ENCODE measurements around the gene RNF217. TPM values are rescaled to one million over a fixed set of nuclear protein-coding genes. Genes with fewer than 3 reads are reported as not detected.
A peak's percentile ranks its signal among the peaks of the same experiment; 100 is the strongest.
"Not testable (repeated sequence)": the region's sequence is repeated elsewhere in the genome, so short reads cannot be mapped to it uniquely, and the experiment has no call there.

The RNF217 gene
- 17.8 TPM for total RNA-seq

- peak; percentile 38 for DNase-seq
Observed at GRCh38 chr6:124961777-124962638, at the start of gene RNF217. Gene RNF217, plus strand, starts transcription at chr6:124962437. Its CDS starts 108 bp downstream, at chr6:124962545.

- DNase-seq: no peak
Observed at GRCh38 chr6:124913056-124913455, 49.2 kb upstream of the RNF217 start.

GRCh38 chr6:124917769-124918168 is 44.5 kb upstream of the RNF217 start:
- no peak for DNase-seq

- not testable (repeated sequence) for DNase-seq
Observed at GRCh38 chr6:124919703-124920102, 42.5 kb upstream of the RNF217 start.

- DNase-seq: no peak
Observed at GRCh38 chr6:124924333-124924759, 37.9 kb upstream of the RNF217 start.

- DNase-seq: no peak
Observed at GRCh38 chr6:124926435-124926834, 35.8 kb upstream of the RNF217 start.

GRCh38 chr6:124927806-124928205 is 34.4 kb upstream of the RNF217 start:
- no peak for DNase-seq

- DNase-seq: no peak
Observed at GRCh38 chr6:124928851-124929250, 33.4 kb upstream of the RNF217 start.

- DNase-seq: no peak
Observed at GRCh38 chr6:124937645-124938044, 24.6 kb upstream of the RNF217 start.

GRCh38 chr6:124941259-124941658 is 21.0 kb upstream of the RNF217 start:
- no peak for DNase-seq

GRCh38 chr6:124943658-124944057 is 18.6 kb upstream of the RNF217 start:
- no peak for DNase-seq

GRCh38 chr6:124947971-124948451 is 14.2 kb upstream of the RNF217 start:
- DNase-seq: no peak

- DNase-seq: no peak
Observed at GRCh38 chr6:124949706-124950105, 12.5 kb upstream of the RNF217 start.

GRCh38 chr6:124953808-124954207 is 8.4 kb upstream of the RNF217 start:
- no peak for DNase-seq

- DNase-seq: no peak
Observed at GRCh38 chr6:124955108-124955856, 7.0 kb upstream of the RNF217 start.

- no peak for DNase-seq
Observed at GRCh38 chr6:124956018-124956417, 6.2 kb upstream of the RNF217 start.

GRCh38 chr6:124958149-124958548 is 4.1 kb upstream of the RNF217 start:
- DNase-seq: no peak

GRCh38 chr6:124958759-124959354 is 3.4 kb upstream of the RNF217 start:
- no peak for DNase-seq

- no peak for DNase-seq
Observed at GRCh38 chr6:124960757-124961463, 1.3 kb upstream of the RNF217 start.

- no peak for DNase-seq
Observed at GRCh38 chr6:124961464-124961776, 817 bp upstream of the RNF217 start.

GRCh38 chr6:124962639-124963415 is 590 bp downstream of the RNF217 start:
- DNase-seq: peak; percentile 60

- DNase-seq: no peak
Observed at GRCh38 chr6:124963416-124963785, 1.2 kb downstream of the RNF217 start.

Measured in occipital lobe (tissue), 2 donors.